ENCODE data around the gene DIAPH3.

GRCh38 chr13:59996461-59996980 is 167.2 kb downstream of the DIAPH3 start:
- TF ChIP-seq CTCF (conservative IDR thresholded peaks at IDR 0.05; ENCODE audit: low read depth, low read length) = no peak
- TF ChIP-seq EZH2 (IDR thresholded peaks at IDR 0.05; ENCODE audit: borderline replicate concordance, low read depth, low read length, poor library complexity, severe bottlenecking) = no peak

Measured in A673 (cell line).